ENCODE measurements around the gene C13orf42. TPM values are rescaled to one million over a fixed set of nuclear protein-coding genes. Genes with fewer than 3 reads are reported as not detected.

Gene C13orf42
- total RNA-seq, 6 donors from 2014 or later: not detected

GRCh38 chr13:51033421-51034185 is 77.5 kb downstream of the C13orf42 start:
- no peaks in the 10 kb centered on the region for H3K4me1 ChIP-seq
- H3K9me3 ChIP-seq: no peaks in the 10 kb centered on the region
- no peaks in the 10 kb centered on the region for H3K36me3 ChIP-seq
- H3K27ac ChIP-seq: no peak overlapping the region
- H3K4me3 ChIP-seq: no peak overlapping the region
- DNase-seq: no peak
- TF ChIP-seq POLR2A (IDR thresholded peaks at IDR 0.05) (no peak), EP300 (IDR thresholded peaks at IDR 0.05) (no peak), POLR2AphosphoS5 (IDR thresholded peaks at IDR 0.05) (no peak), CTCF (IDR thresholded peaks at IDR 0.05) (no peak)
- H3K27me3 ChIP-seq: no peaks in the 10 kb centered on the region
- no peak for ATAC-seq (ENCODE audit: low FRiP score in 2 of 2)
- 49 to 60% methylated on average over 3 to 5 of the region's 5 CpGs for WGBS, 2 donors

- H3K27me3 ChIP-seq: no peaks in the 10 kb centered on the region
- H3K9me3 ChIP-seq: no peaks in the 10 kb centered on the region
- H3K4me1 ChIP-seq: no peaks in the 10 kb centered on the region
- TF ChIP-seq CTCF (IDR thresholded peaks at IDR 0.05): no peak
- no peak for TF ChIP-seq EP300 (IDR thresholded peaks at IDR 0.05)
- no peak for TF ChIP-seq POLR2A (IDR thresholded peaks at IDR 0.05)
- TF ChIP-seq POLR2AphosphoS5 (IDR thresholded peaks at IDR 0.05): no peak
- no peak overlapping the region for H3K27ac ChIP-seq
- no peak for DNase-seq
- no peaks in the 10 kb centered on the region for H3K36me3 ChIP-seq
- 96 to 98% methylated on average over 3 of the region's 3 CpGs for WGBS, 2 donors
- no peak overlapping the region for H3K4me3 ChIP-seq
- ATAC-seq (ENCODE audit: low FRiP score in 2 of 2): no peak
Observed at GRCh38 chr13:51032831-51033230, 78.2 kb downstream of the C13orf42 start.

Other genes with a start within 250 kb of the C13orf42 start
- 10 to 100 TPM; 22.1 to 60.5 (median 38.8) TPM for gene RNASEH2B, start 201.5 kb downstream of the C13orf42 start, total RNA-seq
- gene FAM124A, start 111.1 kb upstream of the C13orf42 start, total RNA-seq: 1 to 10 TPM; 2.3 to 7.1 (median 3.8) TPM
- not detected for gene SERPINE3, start 228.4 kb upstream of the C13orf42 start, total RNA-seq